DOHH2 (cell line): Measurements from ENCODE around the gene NAALADL2.

Source experiments
- H3F3A ChIP-seq: fragments of 200-600 bp; sonication (generic), shearing (Covaris generic); 2 replicates; pipeline ENCODE4 v1.6.0; 2016; ENCODE audit warnings: antibody characterized with exemption, mild to moderate bottlenecking; ENCODE audit not compliant: control insufficient read depth, insufficient read depth
- H3K27ac ChIP-seq: fragments of 200-600 bp; sonication (generic); 2 replicates; pipeline ENCODE4 v1.5.1; 2014; ENCODE audit warnings: low read depth, mild to moderate bottlenecking, low read length, moderate library complexity
- H3K27me3 ChIP-seq: fragments of 200-600 bp; sonication (generic); 2 replicates; pipeline ENCODE4 v1.6.1; 2014; ENCODE audit warnings: mild to moderate bottlenecking, low read length, mixed read lengths; ENCODE audit not compliant: control insufficient read depth
- H3K36me3 ChIP-seq: fragments of 200-600 bp; sonication (generic); 2 replicates; pipeline ENCODE4 v1.6.1; 2014; ENCODE audit warnings: mild to moderate bottlenecking, low read length, moderate library complexity, mixed read lengths; ENCODE audit not compliant: control insufficient read depth
- H3K4me1 ChIP-seq: fragments of 200-600 bp; sonication (generic); 2 replicates; pipeline ENCODE4 v1.6.1; 2014; ENCODE audit warnings: mild to moderate bottlenecking, low read length, mixed read lengths; ENCODE audit not compliant: control insufficient read depth
- H3K4me2 ChIP-seq: fragments of 200-600 bp; sonication (generic); 2 replicates; pipeline ENCODE4 v1.6.0; 2014; ENCODE audit warnings: mild to moderate bottlenecking, low read length, moderate library complexity
- H3K4me3 ChIP-seq: fragments of 200-600 bp; sonication (generic); 2 replicates; pipeline ENCODE4 v1.5.1; 2014; ENCODE audit warnings: mild to moderate bottlenecking, low read length, mixed read lengths
- H3K79me2 ChIP-seq: fragments of 200-600 bp; sonication (generic); 2 replicates; pipeline ENCODE4 v1.6.1; 2014; ENCODE audit warnings: mild to moderate bottlenecking, low read length, mixed read lengths; ENCODE audit not compliant: control insufficient read depth
- H3K9me2 ChIP-seq: fragments of 200-600 bp; sonication (generic); replicated peaks from 2 replicates; pipeline ENCODE4 v1.6.1; 2014; ENCODE audit warnings: mild to moderate bottlenecking, low read length, mixed read lengths; ENCODE audit not compliant: control insufficient read depth
- H3K9me3 ChIP-seq: fragments of 200-600 bp; sonication (generic); 2 replicates; pipeline ENCODE4 v1.6.1; 2014; ENCODE audit warnings: antibody characterized with exemption, low read length, mixed read lengths; ENCODE audit not compliant: control insufficient read depth, insufficient read depth
- H4K20me1 ChIP-seq: fragments of 200-600 bp; sonication (generic); 2 replicates; pipeline ENCODE4 v1.6.0; 2014; ENCODE audit warnings: low read depth, mild to moderate bottlenecking, antibody characterized with exemption, low read length, moderate library complexity; ENCODE audit not compliant: control insufficient read depth, insufficient read depth
- CTCF ChIP-seq: fragments of 200-600 bp; sonication (generic); IDR thresholded peaks from one replicate; pipeline ENCODE4 v1.5.1; 2014; ENCODE audit warnings: antibody characterized with exemption, mild to moderate bottlenecking, low read depth, low read length; ENCODE audit not compliant: poor library complexity, severe bottlenecking
- EZH2phosphoT487 ChIP-seq: fragments of 200-600 bp; sonication (generic); IDR thresholded peaks from 2 replicates; pipeline ENCODE4 v1.6.1; 2017; ENCODE audit warnings: borderline replicate concordance, mild to moderate bottlenecking, antibody characterized with exemption, low read length, moderate library complexity, mixed read lengths

NAALADL2 gene

GRCh38 chr3:175103298-175103697 lies 244.2 kb downstream of the NAALADL2 start:
- Histone ChIP-seq H3K9me2 (no peaks in the 10 kb centered on the region), H3K9me3 (no peaks in the 10 kb centered on the region), H3K36me3 (no peaks in the 10 kb centered on the region), H3K4me2 (no peak overlapping the region), H3K4me3 (no peak overlapping the region), H3K4me1 (no peaks in the 10 kb centered on the region), H3K27me3 (no peaks in the 10 kb centered on the region), H4K20me1 (no peaks in the 10 kb centered on the region), H3K79me2 (no peaks in the 10 kb centered on the region), H3K27ac (no peak overlapping the region), H3F3A (no peaks in the 10 kb centered on the region)
- TF ChIP-seq CTCF (no peak), EZH2phosphoT487 (no peak)

GRCh38 chr3:175105066-175105465 lies 245.9 kb downstream of the NAALADL2 start:
- Histone ChIP-seq H3K9me3 (no peaks in the 10 kb centered on the region), H3K4me3 (no peak overlapping the region), H4K20me1 (no peaks in the 10 kb centered on the region), H3F3A (no peaks in the 10 kb centered on the region), H3K27ac (no peak overlapping the region), H3K27me3 (no peaks in the 10 kb centered on the region), H3K4me2 (no peak overlapping the region), H3K36me3 (no peaks in the 10 kb centered on the region), H3K79me2 (no peaks in the 10 kb centered on the region), H3K4me1 (no peaks in the 10 kb centered on the region), H3K9me2 (no peaks in the 10 kb centered on the region)
- TF ChIP-seq CTCF: no peak
- no peak for TF ChIP-seq EZH2phosphoT487

- Histone ChIP-seq H4K20me1 (no peaks in the 10 kb centered on the region), H3K27ac (no peak overlapping the region), H3K27me3 (no peaks in the 10 kb centered on the region), H3K9me2 (no peaks in the 10 kb centered on the region), H3K9me3 (no peaks in the 10 kb centered on the region), H3K36me3 (no peaks in the 10 kb centered on the region), H3F3A (no peaks in the 10 kb centered on the region), H3K4me2 (no peak overlapping the region), H3K4me3 (no peak overlapping the region), H3K79me2 (no peaks in the 10 kb centered on the region), H3K4me1 (no peaks in the 10 kb centered on the region)
- no peak for TF ChIP-seq EZH2phosphoT487
- TF ChIP-seq CTCF: no peak
Measured at GRCh38 chr3:175107231-175107630, 248.1 kb downstream of the NAALADL2 start.

GRCh38 chr3:175107995-175108394 lies 248.9 kb downstream of the NAALADL2 start:
- Histone ChIP-seq H3K4me3 (no peak overlapping the region), H3K79me2 (no peaks in the 10 kb centered on the region), H3K36me3 (no peaks in the 10 kb centered on the region), H3K9me3 (no peaks in the 10 kb centered on the region), H3K4me2 (no peak overlapping the region), H3F3A (no peaks in the 10 kb centered on the region), H3K4me1 (no peaks in the 10 kb centered on the region), H4K20me1 (no peaks in the 10 kb centered on the region), H3K27ac (no peak overlapping the region), H3K27me3 (no peaks in the 10 kb centered on the region), H3K9me2 (no peaks in the 10 kb centered on the region)
- TF ChIP-seq CTCF (no peak), EZH2phosphoT487 (no peak)
